GM12872 (cell line): Measurements from ENCODE around the gene DDAH1.

Experiments
- CTCF ChIP-seq: IDR thresholded peaks from 3 replicates; pipeline ENCODE4 v1.5.1; 2011; ENCODE audit warnings: low read depth, mild to moderate bottlenecking, low read length, moderate library complexity; ENCODE audit not compliant: insufficient read depth

The DDAH1 gene

GRCh38 chr1:85274969-85275453 is 189.9 kb downstream of the DDAH1 start:
- TF ChIP-seq CTCF, result no peak

- TF ChIP-seq CTCF, result no peak
Observed at GRCh38 chr1:85273397-85273796, 191.6 kb downstream of the DDAH1 start.

- TF ChIP-seq CTCF, result no peak
Observed at GRCh38 chr1:85268801-85269585, 196.0 kb downstream of the DDAH1 start.
